GM12873 (cell line): ENCODE results near the gene NCOA6.

ENCODE experiments used
- CTCF ChIP-seq: IDR thresholded peaks from 2 replicates; pipeline ENCODE4 v1.5.1; 2012; ENCODE audit warnings: low read depth, mild to moderate bottlenecking, moderate library complexity, low read length, control low read depth; ENCODE audit not compliant: insufficient read depth; ENCODE audit errors: missing control alignments

NCOA6 gene

DNA sequence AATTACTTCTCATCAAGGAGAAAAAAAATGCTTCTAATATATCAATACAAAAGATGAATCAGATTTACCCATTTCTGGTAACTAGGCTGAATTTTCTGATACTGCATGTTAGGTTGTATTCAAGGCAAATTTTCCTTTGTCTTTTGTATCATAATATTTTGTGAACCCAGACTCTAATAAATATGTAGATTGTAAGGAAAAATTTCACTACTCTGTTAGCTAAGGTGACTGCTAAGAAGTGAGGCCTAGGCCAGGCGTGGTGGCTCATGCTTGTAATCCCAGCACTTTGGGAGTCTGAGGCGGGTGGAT, 108.6 kb downstream of the NCOA6 start:
- TF ChIP-seq CTCF, result no peak

- TF ChIP-seq CTCF, result no peak
Measured at GRCh38 chr20:34715384-34715783, 110.1 kb downstream of the NCOA6 start.

- no peak for TF ChIP-seq CTCF
Measured at GRCh38 chr20:34713194-34713943, 112.1 kb downstream of the NCOA6 start.

DNA sequence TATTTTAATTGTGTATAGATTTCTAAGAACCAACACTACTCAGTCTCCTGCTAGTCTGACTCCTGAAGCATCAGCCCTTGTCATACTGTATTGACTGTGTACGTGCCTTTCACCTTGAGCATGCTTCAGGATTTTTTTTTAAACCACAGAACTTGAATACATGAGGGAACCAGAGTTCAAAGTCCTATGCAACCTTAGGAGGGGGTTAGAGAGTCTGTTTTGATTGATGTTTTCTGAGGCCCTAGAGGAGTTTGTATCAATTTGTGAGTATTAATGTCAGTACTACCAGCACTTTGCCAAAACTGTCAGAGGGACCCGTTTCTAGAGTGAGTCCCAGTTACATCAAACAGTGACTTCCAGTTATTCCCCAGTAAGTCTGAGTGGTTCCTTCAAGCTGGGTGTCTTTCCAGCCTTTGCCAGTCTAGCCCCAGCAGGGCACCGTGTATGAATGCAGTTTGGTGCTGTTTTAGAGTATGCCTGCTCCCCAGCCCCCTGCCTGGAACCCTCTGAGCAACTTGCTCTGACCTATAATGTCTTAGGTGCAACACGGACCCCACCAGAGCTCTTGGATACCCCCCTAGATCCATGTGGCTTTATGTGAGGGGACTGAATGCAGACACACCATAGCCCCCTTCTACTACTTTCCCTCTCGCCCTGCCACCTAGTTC, 112.8 kb downstream of the NCOA6 start:
- no peak for TF ChIP-seq CTCF

- TF ChIP-seq CTCF, result no peak
Measured at GRCh38 chr20:34711813-34712430, 113.5 kb downstream of the NCOA6 start.

DNA sequence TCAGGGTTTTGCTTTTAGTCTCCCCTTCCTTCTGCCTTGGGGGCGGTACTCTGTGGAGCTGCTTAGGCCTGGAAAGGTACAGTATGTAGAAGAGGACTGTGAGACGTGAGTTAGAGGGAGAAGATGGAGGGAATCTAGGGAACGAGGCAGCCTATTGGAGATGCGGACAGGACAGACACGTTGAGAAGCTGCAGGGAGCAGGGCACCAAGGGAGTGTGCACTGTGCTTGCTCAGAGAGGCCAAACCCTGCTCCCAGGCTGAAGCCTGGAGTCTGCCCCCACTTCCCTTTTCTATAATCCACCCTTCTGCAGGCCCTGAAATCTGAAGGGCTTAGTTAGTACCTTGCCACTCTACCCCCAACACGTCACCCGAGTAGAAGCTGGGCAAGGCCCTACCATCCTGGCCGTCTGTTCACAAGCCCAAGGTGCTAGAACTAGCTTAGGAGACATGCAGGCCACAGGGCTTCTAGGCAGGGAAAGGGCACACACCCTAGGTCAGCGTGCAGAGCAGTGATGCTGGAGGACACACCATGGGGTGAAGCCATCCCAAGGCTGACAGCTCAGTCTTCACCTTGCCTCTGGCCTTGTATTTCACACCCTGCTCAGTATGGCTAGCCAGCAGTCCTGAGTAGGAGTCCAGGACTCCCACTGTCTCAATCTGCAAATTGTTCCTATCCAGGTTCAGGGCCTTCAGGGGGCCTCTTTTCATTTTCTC, 114.4 kb downstream of the NCOA6 start:
- TF ChIP-seq CTCF, result no peak

DNA sequence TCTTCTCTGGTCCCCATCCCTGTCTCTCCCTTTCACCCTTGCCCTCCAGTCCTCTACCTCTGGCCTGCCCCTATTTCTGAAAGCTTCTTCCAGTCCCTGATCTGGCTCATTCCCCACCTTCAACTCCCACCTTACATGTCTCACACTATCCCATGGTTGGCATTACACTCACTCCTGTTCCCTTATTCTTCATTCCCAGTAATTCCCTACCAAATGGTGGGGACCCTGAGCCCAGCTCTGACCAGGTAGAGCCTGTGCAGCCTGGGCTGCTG, 114.9 kb downstream of the NCOA6 start:
- no peak for TF ChIP-seq CTCF
